ENCODE measurements around the gene RPL10A. TPM values are rescaled to one million over a fixed set of nuclear protein-coding genes. Genes with fewer than 3 reads are reported as not detected.

Gene RPL10A
- total RNA-seq, 4 donors from 2014 or later: 347 to 1,065 (median 530) TPM

GRCh38 chr6:35454391-35455110 lies 13.7 kb upstream of the RPL10A start:
- Histone ChIP-seq H3K9me3 (no peaks in the 10 kb centered on the region), H3K27me3 (no peaks in the 10 kb centered on the region), H3K27ac (no peak overlapping the region), H3K4me3 (no peak overlapping the region), H3K36me3 (peaks cover 0 to 7% (median 0%) of the 10 kb centered on the region in 3 donors), H3K4me1 (peaks cover 0 to 19% (median 0%) of the 10 kb centered on the region in 4 donors)
- no peak for TF ChIP-seq POLR2A (IDR thresholded peaks at IDR 0.05)
- no peak for TF ChIP-seq CTCF (IDR thresholded peaks at IDR 0.05)
- DNase-seq: peak in 1 of 3 donors; percentile 23

GRCh38 chr6:35457907-35458306 lies 10.3 kb upstream of the RPL10A start:
- Histone ChIP-seq H3K4me3 (no peak overlapping the region), H3K27ac (no peak overlapping the region), H3K4me1 (peaks cover 0 to 10% (median 0%) of the 10 kb centered on the region in 4 donors), H3K36me3 (peaks cover 0 to 8% (median 0%) of the 10 kb centered on the region in 3 donors), H3K9me3 (no peaks in the 10 kb centered on the region), H3K27me3 (no peaks in the 10 kb centered on the region)
- TF ChIP-seq POLR2A (IDR thresholded peaks at IDR 0.05): no peak
- TF ChIP-seq CTCF (IDR thresholded peaks at IDR 0.05): no peak
- no peak for DNase-seq

- H3K4me1 ChIP-seq: no peaks in the 10 kb centered on the region
- no peak overlapping the region for H3K27ac ChIP-seq
- no peaks in the 10 kb centered on the region for H3K27me3 ChIP-seq
- DNase-seq: no peak
- H3K36me3 ChIP-seq: peaks cover 0 to 8% (median 0%) of the 10 kb centered on the region in 3 donors
- no peak for TF ChIP-seq POLR2A (IDR thresholded peaks at IDR 0.05)
- no peaks in the 10 kb centered on the region for H3K9me3 ChIP-seq
- no peak overlapping the region for H3K4me3 ChIP-seq
Observed at GRCh38 chr6:35461270-35461669, 6.9 kb upstream of the RPL10A start.

GRCh38 chr6:35463292-35463691 lies 4.9 kb upstream of the RPL10A start:
- Histone ChIP-seq H3K4me3 (no peak overlapping the region), H3K9me3 (no peaks in the 10 kb centered on the region), H3K36me3 (peaks cover 0 to 8% (median 0%) of the 10 kb centered on the region in 3 donors), H3K27ac (no peak overlapping the region), H3K27me3 (no peaks in the 10 kb centered on the region), H3K4me1 (peaks cover 0 to 6% (median 0%) of the 10 kb centered on the region in 4 donors)
- no peak for TF ChIP-seq CTCF (IDR thresholded peaks at IDR 0.05)
- peak in 1 of 3 donors; percentile 7 for DNase-seq

GRCh38 chr6:35465646-35466045 lies 2.6 kb upstream of the RPL10A start:
- Histone ChIP-seq H3K4me1 (peaks cover 0 to 21% (median 3%) of the 10 kb centered on the region in 4 donors), H3K36me3 (peaks cover 0 to 4% (median 0%) of the 10 kb centered on the region in 3 donors), H3K27ac (no peak overlapping the region), H3K4me3 (no peak overlapping the region), H3K9me3 (no peaks in the 10 kb centered on the region), H3K27me3 (no peaks in the 10 kb centered on the region)
- no peak for DNase-seq
- no peak for TF ChIP-seq CTCF (IDR thresholded peaks at IDR 0.05)
- TF ChIP-seq POLR2A (IDR thresholded peaks at IDR 0.05): no peak

GRCh38 chr6:35468980-35469750 lies 964 bp downstream of the RPL10A start:
- Histone ChIP-seq H3K36me3 (peaks cover 0 to 34% (median 0%) of the 10 kb centered on the region in 3 donors), H3K27me3 (no peaks in the 10 kb centered on the region), H3K4me1 (peaks cover 0 to 43% (median 3%) of the 10 kb centered on the region in 4 donors), H3K9me3 (no peaks in the 10 kb centered on the region), H3K27ac (peak overlapping the region; percentile 80 to 94 (median 90)), H3K4me3 (peak overlapping the region; percentile 55 to 86 (median 73))
- no peak for DNase-seq
- no peak for TF ChIP-seq CTCF (IDR thresholded peaks at IDR 0.05)
- TF ChIP-seq POLR2A (IDR thresholded peaks at IDR 0.05): no peak
